MM.1S (cell line): Measurements from ENCODE around the gene RPE.

ENCODE experiments used
- EZH2 ChIP-seq: fragments of 300-600 bp; sonication (generic); optimal IDR thresholded peaks from 2 replicates; pipeline ENCODE3; 2017; ENCODE audit warnings: low read depth, mild to moderate bottlenecking, antibody characterized with exemption, low read length, mixed read lengths
- TF ChIP-seq, protein P1 (sequence below): fragments of 300-600 bp; sonication (generic); IDR thresholded peaks from 2 replicates; pipeline ENCODE4 v1.5.1; 2016; ENCODE audit warnings: antibody characterized with exemption, low read length, mixed read lengths

DNA sequence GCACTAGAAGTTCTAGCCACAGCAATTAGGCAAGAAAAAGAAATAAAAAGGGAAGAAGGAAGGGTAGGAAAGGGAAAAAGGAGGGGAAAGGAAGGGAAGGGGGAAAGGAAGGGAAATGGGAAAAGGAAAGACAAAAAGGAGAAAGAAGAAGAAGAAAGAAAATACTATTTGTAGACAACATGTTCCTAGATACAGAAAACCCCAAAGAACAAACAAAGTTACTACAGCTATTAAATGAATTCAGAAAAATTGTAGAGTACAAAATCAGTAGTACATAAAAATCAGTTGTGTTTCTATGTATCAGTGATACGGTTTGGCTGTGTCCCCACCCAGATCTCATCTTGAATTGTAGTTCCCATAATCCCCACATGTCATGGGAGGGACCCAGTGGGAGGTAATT, 52.3 kb downstream of the RPE start:
- no peak for TF ChIP-seq EZH2
- TF ChIP-seq, protein P1, sequence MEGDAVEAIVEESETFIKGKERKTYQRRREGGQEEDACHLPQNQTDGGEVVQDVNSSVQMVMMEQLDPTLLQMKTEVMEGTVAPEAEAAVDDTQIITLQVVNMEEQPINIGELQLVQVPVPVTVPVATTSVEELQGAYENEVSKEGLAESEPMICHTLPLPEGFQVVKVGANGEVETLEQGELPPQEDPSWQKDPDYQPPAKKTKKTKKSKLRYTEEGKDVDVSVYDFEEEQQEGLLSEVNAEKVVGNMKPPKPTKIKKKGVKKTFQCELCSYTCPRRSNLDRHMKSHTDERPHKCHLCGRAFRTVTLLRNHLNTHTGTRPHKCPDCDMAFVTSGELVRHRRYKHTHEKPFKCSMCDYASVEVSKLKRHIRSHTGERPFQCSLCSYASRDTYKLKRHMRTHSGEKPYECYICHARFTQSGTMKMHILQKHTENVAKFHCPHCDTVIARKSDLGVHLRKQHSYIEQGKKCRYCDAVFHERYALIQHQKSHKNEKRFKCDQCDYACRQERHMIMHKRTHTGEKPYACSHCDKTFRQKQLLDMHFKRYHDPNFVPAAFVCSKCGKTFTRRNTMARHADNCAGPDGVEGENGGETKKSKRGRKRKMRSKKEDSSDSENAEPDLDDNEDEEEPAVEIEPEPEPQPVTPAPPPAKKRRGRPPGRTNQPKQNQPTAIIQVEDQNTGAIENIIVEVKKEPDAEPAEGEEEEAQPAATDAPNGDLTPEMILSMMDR, result no peak
